Prostate gland (tissue), 2 donors: Measurements from ENCODE around the gene NBAS. TPM values are rescaled to one million over a fixed set of nuclear protein-coding genes. Genes with fewer than 3 reads are reported as not detected.

Experiments used
- DNase-seq: peaks from one replicate; pipeline ENCODE4 v3.0.0-alpha.2; 2019; ENCODE audit warnings: low spot score
- H3K27ac ChIP-seq, 2 donors: fragments of 200-600 bp; sonication (generic); 2 replicates each; pipeline ENCODE4 v1.5.1; 2017 to 2019
- H3K27me3 ChIP-seq: fragments of 200-600 bp; sonication (generic); replicated peaks from 2 replicates; pipeline ENCODE4 v1.5.1; 2019; ENCODE audit not compliant: insufficient read depth
- H3K36me3 ChIP-seq, 2 donors: fragments of 200-600 bp; sonication (generic); 1 replicate in 1 of 2; 2 replicates in 1 of 2; pipeline versions ENCODE4 v1.5.1 to v1.8.1; 2017 to 2019
- H3K4me1 ChIP-seq: fragments of 200-600 bp; sonication (generic); replicated peaks from 2 replicates; pipeline ENCODE4 v1.5.1; 2019
- H3K4me3 ChIP-seq, 2 donors: fragments of 200-600 bp; sonication (generic); 2 replicates each; pipeline ENCODE4 v1.5.1; 2017 to 2019
- H3K9me3 ChIP-seq: fragments of 200-600 bp; sonication (generic); 2 replicates; pipeline ENCODE4 v1.5.1; 2017
- POLR2A ChIP-seq: fragments of 450-650 bp; IDR thresholded peaks from one replicate; pipeline ENCODE4 v1.6.1; 2016; ENCODE audit warnings: antibody characterized with exemption, mild to moderate bottlenecking
- POLR2AphosphoS5 ChIP-seq: sonication (generic); formaldehyde crosslinking; IDR thresholded peaks from one replicate; pipeline ENCODE4 v1.6.1; 2017; ENCODE audit warnings: antibody characterized with exemption
- WGBS: methylation state at CpG from one replicate; pipeline ENCODE4 v1.1.5; 2018; 5-methylcytosine and 5-hydroxymethylcytosine counted together
- intact Hi-C: fragments of 100-400 bp; cut with DNase I; formaldehyde crosslinking; loops from one replicate; pipeline ENCODE4 v1.14.2; 2022
- total RNA-seq, 2 donors: library from RNA; depleted of rRNA; stranded (reverse); fragments of >200 nt; gene quantifications; one replicate each; pipeline ENCODE4 v1.1.0, GENCODE V29; 2016
- TF ChIP-seq, protein P1 (sequence below), 4 experiments: fragments of 200-600 bp in 2 of 4; fragments of 450-650 bp in 2 of 4; sonication (generic) in 2 of 4; IDR thresholded peaks; 1 replicate in 3 of 4; 2 replicates in 1 of 4; pipeline ENCODE4 v1.5.1; 2016 to 2019; ENCODE audit warnings: antibody characterized with exemption in 4 of 4, mild to moderate bottlenecking in 2 of 4, moderate library complexity in 2 of 4

The NBAS gene
- total RNA-seq, 2 donors from 2014 or later, result 34.8 to 55.0 TPM

DNA sequence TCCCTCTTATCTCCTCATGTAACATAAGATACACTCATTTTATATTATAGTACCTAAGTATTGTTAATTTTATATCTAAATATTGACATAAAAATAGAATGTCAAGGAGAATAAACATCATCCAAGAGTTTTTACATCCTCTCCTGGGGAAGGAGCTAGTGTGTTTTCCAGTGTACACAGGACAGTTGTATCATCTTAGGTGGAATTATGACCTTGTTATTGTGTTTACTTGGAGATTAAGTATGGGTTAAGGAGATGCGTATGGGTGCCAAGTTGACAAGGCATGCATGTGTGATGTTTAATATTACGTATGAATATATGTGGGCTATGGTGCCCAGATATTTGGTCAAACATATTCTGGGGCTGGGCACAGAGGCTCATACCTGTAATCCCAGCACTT lies 19.3 kb upstream of the NBAS start:
- no peak overlapping the region for H3K4me3 ChIP-seq
- no peak overlapping the region for H3K27ac ChIP-seq
- WGBS, result 70% methylated on average over 2 of the region's 2 CpGs
- DNase-seq, result no peak
- H3K36me3 ChIP-seq, result no peaks in the 10 kb centered on the region
- no peaks in the 10 kb centered on the region for H3K27me3 ChIP-seq
- H3K9me3 ChIP-seq, result no peaks in the 10 kb centered on the region
- TF ChIP-seq, protein P1, sequence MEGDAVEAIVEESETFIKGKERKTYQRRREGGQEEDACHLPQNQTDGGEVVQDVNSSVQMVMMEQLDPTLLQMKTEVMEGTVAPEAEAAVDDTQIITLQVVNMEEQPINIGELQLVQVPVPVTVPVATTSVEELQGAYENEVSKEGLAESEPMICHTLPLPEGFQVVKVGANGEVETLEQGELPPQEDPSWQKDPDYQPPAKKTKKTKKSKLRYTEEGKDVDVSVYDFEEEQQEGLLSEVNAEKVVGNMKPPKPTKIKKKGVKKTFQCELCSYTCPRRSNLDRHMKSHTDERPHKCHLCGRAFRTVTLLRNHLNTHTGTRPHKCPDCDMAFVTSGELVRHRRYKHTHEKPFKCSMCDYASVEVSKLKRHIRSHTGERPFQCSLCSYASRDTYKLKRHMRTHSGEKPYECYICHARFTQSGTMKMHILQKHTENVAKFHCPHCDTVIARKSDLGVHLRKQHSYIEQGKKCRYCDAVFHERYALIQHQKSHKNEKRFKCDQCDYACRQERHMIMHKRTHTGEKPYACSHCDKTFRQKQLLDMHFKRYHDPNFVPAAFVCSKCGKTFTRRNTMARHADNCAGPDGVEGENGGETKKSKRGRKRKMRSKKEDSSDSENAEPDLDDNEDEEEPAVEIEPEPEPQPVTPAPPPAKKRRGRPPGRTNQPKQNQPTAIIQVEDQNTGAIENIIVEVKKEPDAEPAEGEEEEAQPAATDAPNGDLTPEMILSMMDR (IDR thresholded peaks at IDR 0.05), result no peak
- no peak for TF ChIP-seq POLR2A
- no peak for TF ChIP-seq POLR2AphosphoS5
- H3K4me1 ChIP-seq, result no peaks in the 10 kb centered on the region
- intact Hi-C loops, result no loop called here

- TF ChIP-seq POLR2AphosphoS5, result no peak
- no peak for TF ChIP-seq POLR2A
- TF ChIP-seq, protein P1 (IDR thresholded peaks at IDR 0.05), result no peak
- Histone ChIP-seq H3K4me1 (no peaks in the 10 kb centered on the region), H3K36me3 (no peaks in the 10 kb centered on the region), H3K27me3 (no peaks in the 10 kb centered on the region), H3K4me3 (no peak overlapping the region), H3K27ac (no peak overlapping the region), H3K9me3 (no peaks in the 10 kb centered on the region)
- intact Hi-C loops, result no loop called here
- no peak for DNase-seq
- WGBS, result 81% methylated on average over 1 of the region's 1 CpG
Measured at GRCh38 chr2:15579641-15580040, 18.5 kb upstream of the NBAS start.

DNA sequence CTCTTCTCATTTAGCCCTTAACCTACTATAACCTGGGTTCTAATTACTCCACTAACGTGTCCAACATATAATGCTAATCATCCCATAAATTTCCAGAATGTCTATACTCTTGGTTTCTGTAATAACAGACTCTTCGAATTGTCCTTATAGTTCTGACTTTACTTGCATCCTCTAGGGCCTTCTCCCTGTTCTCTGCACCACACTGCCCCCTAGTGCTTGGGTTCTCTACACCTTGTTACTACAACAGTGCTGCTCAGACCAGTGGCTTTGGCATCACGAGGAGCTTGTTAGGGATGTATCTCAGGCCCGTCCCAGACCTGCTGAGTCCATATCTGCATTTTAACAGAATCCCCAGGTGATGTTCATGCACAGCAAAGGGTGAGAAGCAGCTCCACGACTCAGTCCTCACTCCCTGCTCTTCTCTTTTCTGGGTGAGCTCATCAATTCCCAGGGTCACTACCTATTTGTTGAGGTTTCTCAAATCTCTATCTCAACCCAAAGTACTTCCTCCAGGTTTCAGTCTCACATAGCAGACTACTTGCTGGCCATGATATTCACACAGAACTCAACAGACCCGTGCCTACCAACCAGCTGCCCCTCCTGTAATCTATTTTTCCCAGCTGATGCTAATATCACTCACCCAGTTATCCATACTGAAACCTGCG lies 16.1 kb upstream of the NBAS start:
- H3K27ac ChIP-seq, result no peak overlapping the region
- no peaks in the 10 kb centered on the region for H3K36me3 ChIP-seq
- intact Hi-C loops, result no loop called here
- TF ChIP-seq POLR2A (no peak), POLR2AphosphoS5 (peak; percentile 15)
- TF ChIP-seq, protein P1 (IDR thresholded peaks at IDR 0.05), result peak; percentile 45 to 79 (median 68)
- no peaks in the 10 kb centered on the region for H3K4me1 ChIP-seq
- no peaks in the 10 kb centered on the region for H3K27me3 ChIP-seq
- no peak overlapping the region for H3K4me3 ChIP-seq
- no peaks in the 10 kb centered on the region for H3K9me3 ChIP-seq
- DNase-seq, result peak; percentile 85
- 23% methylated on average over 7 of the region's 7 CpGs for WGBS

- no peaks in the 10 kb centered on the region for H3K9me3 ChIP-seq
- intact Hi-C loops, result no loop called here
- TF ChIP-seq, protein P1 (IDR thresholded peaks at IDR 0.05), result no peak
- no peak for TF ChIP-seq POLR2AphosphoS5
- no peak for TF ChIP-seq POLR2A
- no peaks in the 10 kb centered on the region for H3K27me3 ChIP-seq
- H3K36me3 ChIP-seq, result no peaks in the 10 kb centered on the region
- 79% methylated on average over 3 of the region's 3 CpGs for WGBS
- no peaks in the 10 kb centered on the region for H3K4me1 ChIP-seq
- no peak overlapping the region for H3K27ac ChIP-seq
- DNase-seq, result no peak
- H3K4me3 ChIP-seq, result no peak overlapping the region
Measured at GRCh38 chr2:15571729-15572128, 10.6 kb upstream of the NBAS start.

GRCh38 chr2:15570104-15570503 lies 9.0 kb upstream of the NBAS start:
- H3K36me3 ChIP-seq, result no peaks in the 10 kb centered on the region
- intact Hi-C loops, result no loop called here
- no peak overlapping the region for H3K4me3 ChIP-seq
- TF ChIP-seq, protein P1 (IDR thresholded peaks at IDR 0.05), result no peak
- no peak for TF ChIP-seq POLR2A
- TF ChIP-seq POLR2AphosphoS5, result no peak
- 70% methylated on average over 5 of the region's 5 CpGs for WGBS
- no peaks in the 10 kb centered on the region for H3K9me3 ChIP-seq
- H3K4me1 ChIP-seq, result no peaks in the 10 kb centered on the region
- H3K27me3 ChIP-seq, result no peaks in the 10 kb centered on the region
- no peak for DNase-seq
- no peak overlapping the region for H3K27ac ChIP-seq
